Ovary (tissue), 3 donors: Measurements from ENCODE around the gene IFNA2.

Experiments
- EP300 ChIP-seq: sonication (generic); formaldehyde crosslinking; IDR thresholded peaks from one replicate; pipeline ENCODE4 v1.6.1; 2017; ENCODE audit warnings: antibody characterized with exemption
- POLR2A ChIP-seq: fragments of 450-650 bp; IDR thresholded peaks from one replicate; pipeline ENCODE4 v1.6.1; 2017; ENCODE audit warnings: antibody characterized with exemption, mild to moderate bottlenecking, moderate library complexity
- TF ChIP-seq, protein P1 (sequence below), 3 donors: fragments of 450-650 bp in 2 of 3; fragments of 200-600 bp in 1 of 3; IDR thresholded peaks; one replicate each; pipeline versions ENCODE4 v1.5.1 to v1.8.0; 2016 to 2022; ENCODE audit warnings: antibody characterized with exemption in 3 of 3, mild to moderate bottlenecking in 1 of 3
- donor health status: DM: no; HTN: no; CAD: no.

DNA sequence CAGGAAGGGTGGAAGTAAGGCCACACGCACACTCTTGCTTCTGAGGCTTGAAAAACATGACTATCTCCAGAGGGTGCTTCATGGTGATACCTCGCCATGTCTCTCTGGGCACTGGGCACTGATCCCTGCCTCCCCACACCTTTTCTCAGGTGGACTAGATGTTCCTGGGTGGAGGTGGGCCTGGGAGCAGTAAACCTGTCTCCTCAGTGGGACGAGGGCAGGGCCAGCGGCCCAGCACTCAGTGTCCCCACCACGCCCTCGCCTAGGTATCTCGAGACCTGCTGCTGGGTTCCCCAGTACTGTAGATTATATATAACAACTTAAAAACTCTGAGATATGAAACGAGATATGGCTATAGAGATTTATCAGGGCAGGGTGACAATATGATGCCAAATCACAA, 22.9 kb downstream of the IFNA2 start:
- TF ChIP-seq, protein P1, sequence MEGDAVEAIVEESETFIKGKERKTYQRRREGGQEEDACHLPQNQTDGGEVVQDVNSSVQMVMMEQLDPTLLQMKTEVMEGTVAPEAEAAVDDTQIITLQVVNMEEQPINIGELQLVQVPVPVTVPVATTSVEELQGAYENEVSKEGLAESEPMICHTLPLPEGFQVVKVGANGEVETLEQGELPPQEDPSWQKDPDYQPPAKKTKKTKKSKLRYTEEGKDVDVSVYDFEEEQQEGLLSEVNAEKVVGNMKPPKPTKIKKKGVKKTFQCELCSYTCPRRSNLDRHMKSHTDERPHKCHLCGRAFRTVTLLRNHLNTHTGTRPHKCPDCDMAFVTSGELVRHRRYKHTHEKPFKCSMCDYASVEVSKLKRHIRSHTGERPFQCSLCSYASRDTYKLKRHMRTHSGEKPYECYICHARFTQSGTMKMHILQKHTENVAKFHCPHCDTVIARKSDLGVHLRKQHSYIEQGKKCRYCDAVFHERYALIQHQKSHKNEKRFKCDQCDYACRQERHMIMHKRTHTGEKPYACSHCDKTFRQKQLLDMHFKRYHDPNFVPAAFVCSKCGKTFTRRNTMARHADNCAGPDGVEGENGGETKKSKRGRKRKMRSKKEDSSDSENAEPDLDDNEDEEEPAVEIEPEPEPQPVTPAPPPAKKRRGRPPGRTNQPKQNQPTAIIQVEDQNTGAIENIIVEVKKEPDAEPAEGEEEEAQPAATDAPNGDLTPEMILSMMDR (IDR thresholded peaks at IDR 0.05): no peak
- TF ChIP-seq POLR2A (no peak), EP300 (no peak)
